Measurements from ENCODE around the gene LGI4.
A peak's percentile ranks its signal among the peaks of the same experiment; 100 is the strongest.

Gene LGI4

GRCh38 chr19:35124098-35125060 is 10.5 kb downstream of the LGI4 start:
- DNase-seq (ENCODE audit: extremely low read depth in 1 of 2, low read depth in 1 of 2), result peak; percentile 65 to 79

DNA sequence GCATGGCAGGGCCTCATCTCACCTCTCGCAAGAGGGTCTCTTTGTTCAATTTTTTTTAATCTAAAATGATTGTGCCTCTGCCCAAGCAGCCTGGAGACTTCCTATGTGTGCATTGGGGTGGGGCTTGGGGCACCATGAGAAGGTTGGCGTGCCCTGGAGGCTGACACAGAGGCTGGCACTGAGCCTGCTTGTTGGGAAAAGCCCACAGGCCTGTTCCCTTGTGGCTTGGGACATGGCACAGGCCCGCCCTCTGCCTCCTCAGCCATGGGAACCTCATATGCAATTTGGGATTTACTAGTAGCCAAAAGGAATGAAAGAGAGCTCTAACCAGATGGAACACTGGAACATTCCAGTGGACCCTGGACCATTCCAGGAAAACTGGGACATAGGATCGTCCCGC is 11.3 kb downstream of the LGI4 start:
- no peak for DNase-seq (ENCODE audit: extremely low read depth in 1 of 2, low read depth in 1 of 2)

- DNase-seq (ENCODE audit: extremely low read depth in 1 of 2, low read depth in 1 of 2), result no peak
Measured at GRCh38 chr19:35122687-35123551, 11.9 kb downstream of the LGI4 start.

- DNase-seq (ENCODE audit: extremely low read depth in 1 of 2, low read depth in 1 of 2), result no peak
Measured at GRCh38 chr19:35120898-35121297, 14.0 kb downstream of the LGI4 start.

- no peak for DNase-seq (ENCODE audit: extremely low read depth in 1 of 2, low read depth in 1 of 2)
Measured at GRCh38 chr19:35120492-35120891, 14.4 kb downstream of the LGI4 start.

GRCh38 chr19:35119578-35120155 is 15.2 kb downstream of the LGI4 start:
- no peak for DNase-seq (ENCODE audit: extremely low read depth in 1 of 2, low read depth in 1 of 2)

GRCh38 chr19:35119091-35119490 is 15.8 kb downstream of the LGI4 start:
- no peak for DNase-seq (ENCODE audit: extremely low read depth in 1 of 2, low read depth in 1 of 2)

GRCh38 chr19:35118268-35119020 is 16.4 kb downstream of the LGI4 start:
- no peak for DNase-seq (ENCODE audit: extremely low read depth in 1 of 2, low read depth in 1 of 2)

DNA sequence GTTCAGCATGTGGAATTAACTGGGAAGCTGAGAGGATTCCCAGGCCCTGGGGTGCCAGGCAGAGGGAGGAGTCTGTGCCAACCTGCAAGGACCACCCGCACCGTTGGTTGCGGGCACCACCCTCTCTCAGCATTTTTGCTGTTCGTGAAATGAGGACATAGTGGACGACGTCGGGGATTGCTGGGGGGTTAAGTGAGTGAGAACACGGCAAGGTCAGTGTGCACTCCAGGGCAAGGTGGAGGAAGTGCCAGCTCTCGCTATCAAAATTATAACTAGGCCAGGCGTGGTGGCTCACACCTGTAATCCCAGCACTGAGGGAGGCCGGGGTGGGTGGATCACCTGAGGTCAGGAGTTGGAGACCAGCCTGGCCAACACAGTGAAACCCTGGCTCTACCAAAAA is 17.1 kb downstream of the LGI4 start:
- DNase-seq (ENCODE audit: extremely low read depth in 1 of 2, low read depth in 1 of 2), result no peak

GRCh38 chr19:35117116-35117515 is 17.7 kb downstream of the LGI4 start:
- DNase-seq (ENCODE audit: extremely low read depth in 1 of 2, low read depth in 1 of 2), result no peak

DNA sequence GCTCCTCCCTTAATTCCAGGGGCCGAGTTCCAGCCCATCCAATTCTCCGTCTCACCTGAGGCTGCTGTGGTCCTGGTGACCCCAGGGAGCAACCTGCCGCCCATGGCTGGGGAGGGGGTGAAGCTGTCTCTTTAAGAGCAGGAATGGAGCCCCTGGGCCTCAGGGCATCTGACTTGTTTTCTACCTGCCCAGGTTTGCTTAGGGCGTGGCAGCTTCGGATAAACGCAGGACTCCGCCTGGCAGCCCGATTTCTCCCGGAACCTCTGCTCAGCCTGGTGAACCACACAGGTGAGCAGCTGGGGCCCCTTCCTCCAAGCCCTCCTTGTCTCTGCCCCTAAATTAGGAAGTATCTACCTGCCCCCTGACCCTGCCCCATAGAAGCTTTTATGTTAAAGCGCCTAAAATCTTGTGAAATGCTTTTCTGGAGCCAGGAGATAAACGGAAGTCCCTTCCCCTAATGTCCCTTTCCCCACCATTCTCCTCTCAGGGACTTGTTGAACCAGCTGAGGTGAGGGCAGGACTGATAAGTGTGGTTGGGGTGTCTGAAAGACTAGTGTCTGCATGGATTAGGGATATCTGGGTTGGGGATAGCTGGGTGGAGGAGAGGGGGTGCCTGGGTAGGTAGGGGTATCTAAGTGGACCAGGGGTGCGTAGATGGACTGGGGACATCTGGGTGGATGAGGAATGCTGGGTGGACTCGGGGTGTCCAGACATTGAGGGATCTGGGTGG is 18.6 kb downstream of the LGI4 start:
- DNase-seq (ENCODE audit: extremely low read depth in 1 of 2, low read depth in 1 of 2), result no peak

- no peak for DNase-seq (ENCODE audit: extremely low read depth in 1 of 2, low read depth in 1 of 2)
Measured at GRCh38 chr19:35115177-35115951, 19.5 kb downstream of the LGI4 start, which contains the start of gene FXYD3. Gene FXYD3, plus strand, starts transcription at chr19:35115823. Its CDS starts 3,554 bp downstream, at chr19:35119377.

DNA sequence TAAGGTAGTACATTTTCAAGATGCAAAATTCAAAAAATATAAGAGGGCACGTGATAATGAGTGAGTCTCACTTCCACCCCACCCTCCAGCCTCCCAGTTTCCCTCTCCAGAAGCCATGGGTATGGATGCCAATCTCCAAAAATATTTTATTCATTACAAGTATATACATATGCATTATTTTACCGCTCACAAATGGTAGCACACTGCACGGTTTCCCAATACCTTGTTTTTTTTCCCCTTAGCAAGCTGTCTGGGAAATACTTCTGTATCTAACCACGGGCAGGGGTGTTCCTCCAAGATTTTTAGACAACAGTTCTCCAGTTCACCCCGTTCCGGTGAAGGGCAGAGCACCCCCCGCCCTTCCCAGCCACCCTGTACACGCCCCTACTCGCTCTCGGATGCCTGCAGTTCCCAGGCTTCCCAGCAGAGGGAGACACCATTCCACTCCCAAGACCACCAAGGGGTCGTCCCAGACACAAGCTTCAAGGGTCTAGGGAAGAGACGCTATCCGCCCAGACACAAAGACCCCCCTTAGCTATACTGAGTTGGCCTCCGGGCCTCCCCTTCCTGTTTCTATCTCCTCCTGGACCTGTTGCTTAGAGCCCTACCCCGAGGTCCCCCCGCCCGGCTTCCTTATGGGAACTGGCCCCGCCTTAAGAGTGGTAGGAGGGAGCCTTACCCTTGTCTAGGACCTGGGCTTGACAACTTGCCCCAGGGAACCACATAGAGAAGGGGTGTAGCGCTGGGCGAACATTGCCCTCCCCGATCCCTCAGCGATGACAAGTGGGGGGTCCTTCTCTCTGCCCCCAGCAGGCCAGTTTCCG is 20.3 kb downstream of the LGI4 start:
- peak; percentile 24 to 50 for DNase-seq (ENCODE audit: extremely low read depth in 1 of 2, low read depth in 1 of 2)

GRCh38 chr19:35112995-35113688 is 21.7 kb downstream of the LGI4 start:
- DNase-seq (ENCODE audit: extremely low read depth in 1 of 2, low read depth in 1 of 2), result no peak

GRCh38 chr19:35110974-35111373 is 23.9 kb downstream of the LGI4 start:
- no peak for DNase-seq (ENCODE audit: extremely low read depth in 1 of 2, low read depth in 1 of 2)

- no peak for DNase-seq (ENCODE audit: extremely low read depth in 1 of 2, low read depth in 1 of 2)
Measured at GRCh38 chr19:35109395-35110112, 25.3 kb downstream of the LGI4 start.

GRCh38 chr19:35108730-35109129 is 26.1 kb downstream of the LGI4 start:
- DNase-seq (ENCODE audit: extremely low read depth in 1 of 2, low read depth in 1 of 2), result no peak

Data from activated CD8-positive, alpha-beta memory T cell treated with anti-CD3 and anti-CD28 coated beads for 1 hour (primary cell).